ENCODE results near the gene GRAMD2A. TPM values are rescaled to one million over a fixed set of nuclear protein-coding genes. Genes with fewer than 3 reads are reported as not detected.
A peak's percentile ranks its signal among the peaks of the same experiment; 100 is the strongest.

Gene GRAMD2A
- total and polyA plus RNA-seq, 2 experiments from 2014 or later: 0.70 to 2.8 TPM

DNA sequence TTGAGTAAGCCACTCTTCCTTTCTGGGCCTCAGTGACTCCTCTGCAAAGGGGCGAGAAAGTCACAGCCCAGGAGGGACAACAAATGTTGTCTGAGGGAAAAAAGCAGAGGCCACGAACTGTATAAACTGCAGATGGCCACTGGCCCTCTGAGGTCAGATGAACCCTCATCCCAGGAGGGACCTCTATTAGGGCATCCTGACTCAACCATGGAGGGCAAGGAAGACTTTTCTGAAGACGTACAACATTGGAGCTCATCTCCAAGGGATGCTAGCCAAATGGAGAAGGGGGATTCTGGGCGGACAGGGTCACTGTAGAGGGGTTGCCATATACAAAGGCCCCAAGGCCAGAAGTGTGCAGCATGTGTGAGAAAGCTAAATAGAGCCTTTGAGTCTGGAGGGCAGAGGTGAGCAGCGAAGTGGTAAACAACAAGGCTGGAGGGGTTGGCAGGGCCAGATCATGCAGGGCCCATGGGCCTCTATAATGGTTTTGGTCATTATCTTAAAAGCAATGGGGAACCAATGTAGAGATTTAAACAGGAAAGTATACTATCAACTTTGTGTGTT, 16.7 kb downstream of the GRAMD2A start (continued):
- TF ChIP-seq, protein P1, sequence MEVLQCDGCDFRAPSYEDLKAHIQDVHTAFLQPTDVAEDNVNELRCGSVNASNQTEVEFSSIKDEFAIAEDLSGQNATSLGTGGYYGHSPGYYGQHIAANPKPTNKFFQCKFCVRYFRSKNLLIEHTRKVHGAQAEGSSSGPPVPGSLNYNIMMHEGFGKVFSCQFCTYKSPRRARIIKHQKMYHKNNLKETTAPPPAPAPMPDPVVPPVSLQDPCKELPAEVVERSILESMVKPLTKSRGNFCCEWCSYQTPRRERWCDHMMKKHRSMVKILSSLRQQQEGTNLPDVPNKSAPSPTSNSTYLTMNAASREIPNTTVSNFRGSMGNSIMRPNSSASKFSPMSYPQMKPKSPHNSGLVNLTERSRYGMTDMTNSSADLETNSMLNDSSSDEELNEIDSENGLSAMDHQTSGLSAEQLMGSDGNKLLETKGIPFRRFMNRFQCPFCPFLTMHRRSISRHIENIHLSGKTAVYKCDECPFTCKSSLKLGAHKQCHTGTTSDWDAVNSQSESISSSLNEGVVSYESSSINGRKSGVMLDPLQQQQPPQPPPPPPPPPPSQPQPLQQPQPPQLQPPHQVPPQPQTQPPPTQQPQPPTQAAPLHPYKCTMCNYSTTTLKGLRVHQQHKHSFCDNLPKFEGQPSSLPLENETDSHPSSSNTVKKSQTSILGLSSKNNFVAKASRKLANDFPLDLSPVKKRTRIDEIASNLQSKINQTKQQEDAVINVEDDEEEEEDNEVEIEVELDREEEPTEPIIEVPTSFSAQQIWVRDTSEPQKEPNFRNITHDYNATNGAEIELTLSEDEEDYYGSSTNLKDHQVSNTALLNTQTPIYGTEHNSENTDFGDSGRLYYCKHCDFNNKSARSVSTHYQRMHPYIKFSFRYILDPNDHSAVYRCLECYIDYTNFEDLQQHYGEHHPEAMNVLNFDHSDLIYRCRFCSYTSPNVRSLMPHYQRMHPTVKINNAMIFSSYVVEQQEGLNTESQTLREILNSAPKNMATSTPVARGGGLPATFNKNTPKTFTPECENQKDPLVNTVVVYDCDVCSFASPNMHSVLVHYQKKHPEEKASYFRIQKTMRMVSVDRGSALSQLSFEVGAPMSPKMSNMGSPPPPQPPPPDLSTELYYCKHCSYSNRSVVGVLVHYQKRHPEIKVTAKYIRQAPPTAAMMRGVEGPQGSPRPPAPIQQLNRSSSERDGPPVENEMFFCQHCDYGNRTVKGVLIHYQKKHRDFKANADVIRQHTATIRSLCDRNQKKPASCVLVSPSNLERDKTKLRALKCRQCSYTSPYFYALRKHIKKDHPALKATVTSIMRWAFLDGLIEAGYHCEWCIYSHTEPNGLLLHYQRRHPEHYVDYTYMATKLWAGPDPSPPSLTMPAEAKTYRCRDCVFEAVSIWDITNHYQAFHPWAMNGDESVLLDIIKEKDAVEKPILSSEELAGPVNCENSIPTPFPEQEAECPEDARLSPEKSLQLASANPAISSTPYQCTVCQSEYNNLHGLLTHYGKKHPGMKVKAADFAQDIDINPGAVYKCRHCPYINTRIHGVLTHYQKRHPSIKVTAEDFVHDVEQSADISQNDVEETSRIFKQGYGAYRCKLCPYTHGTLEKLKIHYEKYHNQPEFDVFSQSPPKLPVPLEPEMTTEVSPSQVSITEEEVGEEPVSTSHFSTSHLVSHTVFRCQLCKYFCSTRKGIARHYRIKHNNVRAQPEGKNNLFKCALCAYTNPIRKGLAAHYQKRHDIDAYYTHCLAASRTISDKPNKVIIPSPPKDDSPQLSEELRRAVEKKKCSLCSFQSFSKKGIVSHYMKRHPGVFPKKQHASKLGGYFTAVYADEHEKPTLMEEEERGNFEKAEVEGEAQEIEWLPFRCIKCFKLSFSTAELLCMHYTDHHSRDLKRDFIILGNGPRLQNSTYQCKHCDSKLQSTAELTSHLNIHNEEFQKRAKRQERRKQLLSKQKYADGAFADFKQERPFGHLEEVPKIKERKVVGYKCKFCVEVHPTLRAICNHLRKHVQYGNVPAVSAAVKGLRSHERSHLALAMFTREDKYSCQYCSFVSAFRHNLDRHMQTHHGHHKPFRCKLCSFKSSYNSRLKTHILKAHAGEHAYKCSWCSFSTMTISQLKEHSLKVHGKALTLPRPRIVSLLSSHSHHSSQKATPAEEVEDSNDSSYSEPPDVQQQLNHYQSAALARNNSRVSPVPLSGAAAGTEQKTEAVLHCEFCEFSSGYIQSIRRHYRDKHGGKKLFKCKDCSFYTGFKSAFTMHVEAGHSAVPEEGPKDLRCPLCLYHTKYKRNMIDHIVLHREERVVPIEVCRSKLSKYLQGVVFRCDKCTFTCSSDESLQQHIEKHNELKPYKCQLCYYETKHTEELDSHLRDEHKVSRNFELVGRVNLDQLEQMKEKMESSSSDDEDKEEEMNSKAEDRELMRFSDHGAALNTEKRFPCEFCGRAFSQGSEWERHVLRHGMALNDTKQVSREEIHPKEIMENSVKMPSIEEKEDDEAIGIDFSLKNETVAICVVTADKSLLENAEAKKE (CRISPR knock-in tag; IDR thresholded peaks at IDR 0.05): no peak
- TF ChIP-seq POLR2AphosphoS5 (IDR thresholded peaks at IDR 0.05; ENCODE audit: low read depth) (no peak), NANOG (IDR thresholded peaks at IDR 0.05; ENCODE audit: borderline replicate concordance) (no peak), ZNF331 (CRISPR knock-in tag; IDR thresholded peaks at IDR 0.05; ENCODE audit: low read depth) (no peak), JUNB (IDR thresholded peaks at IDR 0.05; ENCODE audit: unreplicated experiment) (no peak), ETS1 (IDR thresholded peaks at IDR 0.05) (no peak)

DNA sequence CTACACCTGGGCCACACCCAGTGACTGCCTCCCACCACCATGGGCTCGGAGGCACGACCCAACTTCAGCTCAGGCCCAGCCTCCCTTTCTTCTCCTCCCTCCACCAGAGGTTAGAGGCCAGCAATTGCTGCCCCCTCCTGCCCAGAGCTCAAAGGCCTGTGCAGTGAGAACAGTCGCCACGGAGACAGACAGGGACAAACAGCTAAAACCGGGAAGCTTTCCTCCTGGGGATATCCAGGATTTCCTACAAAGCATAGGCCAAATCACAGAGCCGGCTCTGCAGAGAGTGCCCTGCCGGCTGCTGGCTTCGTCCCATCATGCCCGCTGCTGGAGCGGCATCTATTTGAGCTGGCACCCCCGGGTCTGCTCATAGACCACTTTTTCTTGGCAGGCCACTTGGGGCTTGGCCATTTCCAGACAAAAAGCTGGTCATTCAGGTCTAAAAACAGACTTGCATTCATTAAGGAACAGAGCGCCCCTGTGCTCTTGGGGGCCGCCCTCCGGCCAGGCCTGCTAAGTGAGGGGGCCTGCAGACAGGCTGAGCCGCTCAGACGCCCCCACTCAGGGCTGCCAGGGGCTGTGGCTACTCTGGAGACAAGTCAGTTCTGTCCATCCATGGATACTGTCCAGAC, 17.5 kb downstream of the GRAMD2A start:
- Mint-ChIP-seq H3K9me3 (no peaks in the 10 kb centered on the region; the same call in 2 of the 3 replicates), H3K4me3 (no peak overlapping the region), H3K27me3 (ENCODE audit: insufficient read depth, low read depth, poor library complexity) (peaks cover 15% of the 10 kb centered on the region), H3K36me3 (ENCODE audit: low read depth) (no peaks in the 10 kb centered on the region), H3K27ac (no peak overlapping the region), H3K4me1 (peaks cover 27% of the 10 kb centered on the region)
- no peaks in the 10 kb centered on the region for H3K9me2 ChIP-seq (ENCODE audit: insufficient read depth)
- H3K79me2 ChIP-seq (replicated peaks; ENCODE audit: insufficient read depth): no peaks in the 10 kb centered on the region
- no peak overlapping the region for H3K27ac ChIP-seq (ENCODE audit: low read depth)
- no peaks in the 10 kb centered on the region for H4K20me1 ChIP-seq (replicated peaks; ENCODE audit: insufficient read depth)
- ATAC-seq (no peak), DNase-seq (ENCODE audit: low spot score) (peak; percentile 28)
- H2AFZ ChIP-seq: no peak overlapping the region
- H3F3A ChIP-seq (replicated peaks; ENCODE audit: low read depth): 0 out of 2 replicates have a peak, but pooled peaks cover 7% of the 10 kb centered on the region
- peaks cover 17% of the 10 kb centered on the region; the same call in 1 of the 2 replicates for H3K27me3 ChIP-seq (ENCODE audit: insufficient read depth)
- no peak overlapping the region for H3K4me2 ChIP-seq
- TF ChIP-seq, protein P2, sequence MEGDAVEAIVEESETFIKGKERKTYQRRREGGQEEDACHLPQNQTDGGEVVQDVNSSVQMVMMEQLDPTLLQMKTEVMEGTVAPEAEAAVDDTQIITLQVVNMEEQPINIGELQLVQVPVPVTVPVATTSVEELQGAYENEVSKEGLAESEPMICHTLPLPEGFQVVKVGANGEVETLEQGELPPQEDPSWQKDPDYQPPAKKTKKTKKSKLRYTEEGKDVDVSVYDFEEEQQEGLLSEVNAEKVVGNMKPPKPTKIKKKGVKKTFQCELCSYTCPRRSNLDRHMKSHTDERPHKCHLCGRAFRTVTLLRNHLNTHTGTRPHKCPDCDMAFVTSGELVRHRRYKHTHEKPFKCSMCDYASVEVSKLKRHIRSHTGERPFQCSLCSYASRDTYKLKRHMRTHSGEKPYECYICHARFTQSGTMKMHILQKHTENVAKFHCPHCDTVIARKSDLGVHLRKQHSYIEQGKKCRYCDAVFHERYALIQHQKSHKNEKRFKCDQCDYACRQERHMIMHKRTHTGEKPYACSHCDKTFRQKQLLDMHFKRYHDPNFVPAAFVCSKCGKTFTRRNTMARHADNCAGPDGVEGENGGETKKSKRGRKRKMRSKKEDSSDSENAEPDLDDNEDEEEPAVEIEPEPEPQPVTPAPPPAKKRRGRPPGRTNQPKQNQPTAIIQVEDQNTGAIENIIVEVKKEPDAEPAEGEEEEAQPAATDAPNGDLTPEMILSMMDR (conservative IDR thresholded peaks at IDR 0.05; ENCODE audit: low read depth in 2 of 2): peak in 1 of 2 experiments; percentile 19; a peak in 1 of 4 replicates
- no peak for TF ChIP-seq JUNB (IDR thresholded peaks at IDR 0.05; ENCODE audit: unreplicated experiment)
- peaks cover 4% of the 10 kb centered on the region for H3K4me1 ChIP-seq (ENCODE audit: insufficient read depth)
- H3K36me3 ChIP-seq (ENCODE audit: insufficient read depth): no peaks in the 10 kb centered on the region
- no peak overlapping the region for H3K4me3 ChIP-seq

Data from GM23338 (cell line).